Lower lobe of right lung (tissue), 2 donors: ENCODE measurements around the gene MTHFD1L. TPM values are rescaled to one million over a fixed set of nuclear protein-coding genes. Genes with fewer than 3 reads are reported as not detected.

ENCODE experiments used
- ATAC-seq, 2 donors: fragments of 200-7000 bp; cut with Tn5 transposase; one replicate each; pipeline ENCODE4 v1.9.1; 2020 to 2022; ENCODE audit warnings: mild to moderate bottlenecking in 2 of 2, moderate library complexity in 2 of 2
- DNase-seq: peaks from one replicate; pipeline ENCODE4 v3.0.0-alpha.2; 2020
- H3K27ac ChIP-seq: fragments of 200-600 bp; one replicate; pipeline ENCODE4 v1.8.0; 2022
- H3K27me3 ChIP-seq: fragments of 200-600 bp; one replicate; pipeline ENCODE4 v1.8.0; 2022; ENCODE audit warnings: low read depth
- H3K36me3 ChIP-seq: fragments of 200-600 bp; one replicate; pipeline ENCODE4 v1.8.0; 2022; ENCODE audit warnings: mild to moderate bottlenecking
- H3K4me1 ChIP-seq: fragments of 200-600 bp; one replicate; pipeline ENCODE4 v1.8.0; 2022
- H3K4me3 ChIP-seq: fragments of 200-600 bp; one replicate; pipeline ENCODE4 v1.8.0; 2022; ENCODE audit warnings: mild to moderate bottlenecking
- H3K9me3 ChIP-seq: fragments of 200-600 bp; one replicate; pipeline ENCODE4 v1.8.0; 2022
- CTCF ChIP-seq: fragments of 200-600 bp; IDR thresholded peaks from one replicate; pipeline ENCODE4 v1.8.0; 2022; ENCODE audit warnings: antibody characterized with exemption, mild to moderate bottlenecking
- intact Hi-C: fragments of 100-400 bp; cut with DNase I; formaldehyde crosslinking; loops from one replicate; pipeline ENCODE4 v1.11.0; 2022
- total RNA-seq: library from RNA; stranded (reverse); fragmentation: NEBNext Ultra II Directional; extraction: Animal tissue kit (Norgen Biotek cat#: 25700); gene quantifications from one replicate; pipeline ENCODE4 v1.2.1, GENCODE V29; 2021
- donor health status: DM: no; HTN: yes; CAD: no; lungs with severe emphysema.

MTHFD1L gene
- total RNA-seq, 1 donor from 2014 or later = 22.1 TPM

- intact Hi-C loops = no loop called here
- no peak overlapping the region for H3K27ac ChIP-seq
- no peaks in the 10 kb centered on the region for H3K4me1 ChIP-seq
- no peaks in the 10 kb centered on the region for H3K36me3 ChIP-seq
- H3K9me3 ChIP-seq = no peaks in the 10 kb centered on the region
- TF ChIP-seq CTCF = no peak
- ATAC-seq = no peak
- H3K27me3 ChIP-seq = no peaks in the 10 kb centered on the region
- DNase-seq = no peak
- no peak overlapping the region for H3K4me3 ChIP-seq
These were observed 263.4 kb downstream of the MTHFD1L start for GRCh38 chr6:151128763-151129370.

- DNase-seq (no peak), ATAC-seq (no peak)
- no peak for TF ChIP-seq CTCF
These were observed 264.8 kb downstream of the MTHFD1L start for GRCh38 chr6:151130329-151130728.

GRCh38 chr6:151131324-151132007 is 266.0 kb downstream of the MTHFD1L start:
- H3K36me3 ChIP-seq = no peaks in the 10 kb centered on the region
- H3K27me3 ChIP-seq = no peaks in the 10 kb centered on the region
- DNase-seq (no peak), ATAC-seq (no peak)
- H3K27ac ChIP-seq = no peak overlapping the region
- H3K4me3 ChIP-seq = no peak overlapping the region
- no peaks in the 10 kb centered on the region for H3K4me1 ChIP-seq
- intact Hi-C loops = no loop called here
- no peak for TF ChIP-seq CTCF
- H3K9me3 ChIP-seq = no peaks in the 10 kb centered on the region

More at GRCh38 chr6:151130329-151130728, 264.8 kb downstream of the MTHFD1L start:
- Histone ChIP-seq H3K36me3 (no peaks in the 10 kb centered on the region), H3K9me3 (no peaks in the 10 kb centered on the region), H3K4me3 (no peak overlapping the region), H3K27me3 (no peaks in the 10 kb centered on the region), H3K27ac (no peak overlapping the region), H3K4me1 (no peaks in the 10 kb centered on the region)
- intact Hi-C loops = no loop called here

DNA sequence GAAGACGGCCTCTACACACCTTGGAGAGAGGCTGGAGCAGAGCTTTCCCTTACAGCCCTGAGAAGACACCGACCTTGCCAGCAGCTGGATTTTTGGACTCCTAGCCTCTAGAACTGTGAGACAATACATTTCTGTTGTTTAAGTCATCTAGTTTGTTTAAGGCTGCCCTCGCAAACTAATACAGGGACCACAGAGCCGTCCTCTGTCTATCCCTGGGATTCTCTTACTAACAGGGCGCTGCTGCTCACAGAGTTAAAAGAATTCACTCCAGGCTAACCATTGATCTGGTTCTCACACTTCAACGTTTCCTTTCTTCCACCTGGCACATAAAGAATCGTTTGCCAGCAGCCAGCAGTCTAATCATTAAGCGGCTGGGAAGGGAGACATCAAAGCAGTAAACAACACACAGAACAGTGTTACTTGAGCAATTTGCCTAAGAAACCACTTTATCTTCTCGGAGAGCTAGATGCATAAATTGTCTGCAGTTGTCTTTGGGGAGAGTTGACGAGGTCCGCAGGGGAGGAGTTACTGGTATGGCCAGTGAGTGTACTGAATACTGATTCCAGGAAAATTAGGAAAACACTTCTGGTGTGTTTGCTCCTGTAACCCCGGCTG is 270.7 kb downstream of the MTHFD1L start:
- intact Hi-C loops = no loop called here
- no peak for TF ChIP-seq CTCF
- H3K4me3 ChIP-seq = no peak overlapping the region

DNA sequence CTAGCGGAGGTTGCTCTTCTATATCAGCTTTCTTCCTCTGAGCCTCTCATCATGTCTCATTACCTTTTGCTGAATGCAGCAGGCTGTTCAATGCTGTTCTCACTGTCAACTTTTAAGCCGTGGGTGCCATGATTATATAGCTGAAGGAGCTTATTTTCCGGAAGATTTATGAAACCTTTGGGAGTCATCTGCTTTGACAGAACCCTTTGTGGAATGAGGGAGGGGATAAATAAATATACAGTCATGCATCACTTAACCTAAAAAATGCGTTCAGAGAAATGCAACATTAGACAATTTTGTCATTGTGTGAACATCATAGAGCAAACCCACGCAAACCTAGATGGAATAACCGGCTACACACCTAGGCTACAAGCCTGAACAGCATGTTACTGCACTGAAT is 272.0 kb downstream of the MTHFD1L start:
- no peak for DNase-seq
- intact Hi-C loops = no loop called here
- H3K9me3 ChIP-seq = no peaks in the 10 kb centered on the region
- H3K4me3 ChIP-seq = no peak overlapping the region
- peaks cover 8% of the 10 kb centered on the region for H3K4me1 ChIP-seq
- no peaks in the 10 kb centered on the region for H3K36me3 ChIP-seq
- TF ChIP-seq CTCF = no peak
- H3K27ac ChIP-seq = no peak overlapping the region
- H3K27me3 ChIP-seq = no peaks in the 10 kb centered on the region
- no peak for ATAC-seq

More for the DNA sequence above, 270.7 kb downstream of the MTHFD1L start:
- Histone ChIP-seq H3K36me3 (no peaks in the 10 kb centered on the region), H3K27ac (no peak overlapping the region), H3K4me1 (peaks cover 2% of the 10 kb centered on the region), H3K27me3 (no peaks in the 10 kb centered on the region), H3K9me3 (no peaks in the 10 kb centered on the region)
- no peak for DNase-seq
- no peak for ATAC-seq
